GM21390 (cell line): ENCODE measurements around the gene SMARCC2.

Source experiments
- ATAC-seq: cut with Tn5 transposase; IDR thresholded peaks from one replicate; pipeline ENCODE4 v1.9.1; 2021; ENCODE audit not compliant: unreplicated experiment

The SMARCC2 gene

DNA sequence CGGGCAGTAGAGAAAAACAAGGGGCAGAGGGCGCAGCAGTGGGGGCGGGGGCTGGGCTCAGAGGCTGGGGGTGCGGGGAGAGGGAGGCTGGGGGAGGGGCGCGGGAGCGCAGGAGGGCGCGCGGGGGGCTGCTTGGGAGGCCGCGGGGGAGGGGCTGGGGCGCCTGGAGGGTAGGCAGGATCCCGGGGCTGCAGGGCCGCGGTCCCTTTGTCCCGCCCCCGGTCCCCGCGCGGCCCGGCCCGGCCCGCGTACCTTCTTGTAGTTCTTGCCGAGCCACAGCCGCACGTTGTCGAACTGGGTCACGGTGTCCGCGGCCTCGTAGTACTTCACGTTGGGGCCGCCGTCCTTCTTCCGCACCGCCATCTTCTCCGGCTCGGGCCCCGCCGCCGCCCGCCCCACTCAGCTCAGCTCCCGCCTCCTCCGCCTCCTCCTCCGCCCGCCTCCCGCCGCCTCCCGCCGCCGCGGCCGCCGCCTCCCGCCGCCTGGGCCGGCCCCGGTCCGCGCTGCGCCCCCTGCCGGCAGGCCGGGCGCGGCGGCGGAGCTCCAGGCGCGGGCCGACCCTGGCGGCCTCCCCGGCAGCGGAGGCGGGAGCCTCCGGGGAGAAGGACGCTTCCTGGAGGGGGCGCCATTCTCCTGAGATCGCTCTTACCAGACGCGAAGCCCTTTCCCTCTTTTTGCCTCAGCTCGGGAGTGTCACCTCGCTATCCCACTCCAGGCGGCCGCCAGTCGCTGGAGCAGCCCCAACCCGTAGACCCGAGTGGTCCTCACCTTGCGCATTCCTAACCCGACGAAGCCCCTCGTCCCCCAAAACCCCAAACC is at the start of gene SMARCC2:
TSS of gene SMARCC2 (minus strand) at position 385 of the 819 bp plus-strand sequence. CDS start at position 363, 22 bp downstream.
- peak; percentile 71 for ATAC-seq

DNA sequence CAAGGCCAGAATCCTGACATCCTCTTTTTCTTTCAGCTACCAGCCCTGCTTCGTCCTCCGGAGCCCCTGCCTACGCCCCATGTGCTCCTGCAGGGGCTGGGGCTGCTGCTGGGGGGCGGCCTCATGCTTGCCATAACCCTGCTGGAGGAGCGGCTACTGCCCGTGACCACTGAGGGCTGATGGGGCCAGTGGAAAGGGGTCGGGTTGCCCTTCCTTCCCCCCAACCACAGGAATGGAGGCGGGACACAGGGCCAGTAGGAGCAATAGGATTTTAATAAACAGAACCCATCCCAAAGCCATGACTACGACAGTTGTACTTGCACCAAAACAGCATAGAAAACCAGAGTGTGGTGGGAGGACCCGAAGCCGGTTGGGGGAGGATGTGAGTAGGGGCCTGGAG is 48.3 kb upstream of the SMARCC2 start:
- no peak for ATAC-seq

DNA sequence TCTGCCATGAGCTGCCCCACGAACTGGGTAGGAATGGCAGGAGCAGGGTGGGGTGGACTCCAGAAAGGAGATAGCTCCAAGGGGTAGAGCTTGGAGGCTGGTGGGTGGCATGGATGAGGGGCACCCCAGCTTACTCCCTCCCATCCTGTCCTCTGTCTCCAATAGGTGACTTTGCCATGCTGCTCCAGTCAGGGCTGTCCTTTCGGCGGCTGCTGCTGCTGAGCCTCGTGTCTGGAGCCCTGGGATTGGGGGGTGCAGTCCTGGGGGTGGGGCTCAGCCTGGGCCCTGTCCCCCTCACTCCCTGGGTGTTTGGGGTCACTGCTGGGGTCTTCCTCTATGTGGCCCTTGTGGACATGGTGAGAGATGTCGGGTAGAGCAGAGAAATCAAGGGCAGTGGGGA is 47.7 kb upstream of the SMARCC2 start:
- ATAC-seq, result no peak

DNA sequence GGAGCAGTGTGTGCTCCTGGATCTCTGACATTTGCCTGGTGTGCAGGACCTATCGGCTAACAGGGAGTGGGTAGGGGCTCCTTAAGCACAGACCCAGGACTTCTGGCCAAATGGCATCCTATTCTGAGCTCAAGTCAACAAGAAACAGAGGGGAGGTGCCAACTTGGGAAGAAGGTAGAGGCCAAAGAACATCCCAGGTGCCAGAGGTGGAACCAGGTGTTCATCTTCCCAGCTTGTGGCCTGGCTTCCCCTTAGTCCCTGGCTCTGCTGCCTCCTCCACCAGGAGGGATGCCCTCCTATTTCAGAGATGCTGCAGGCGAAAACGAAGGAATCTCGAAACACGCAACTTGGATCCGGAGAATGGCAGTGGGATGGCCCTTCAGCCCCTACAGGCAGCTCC is 46.8 kb upstream of the SMARCC2 start:
- no peak for ATAC-seq

DNA sequence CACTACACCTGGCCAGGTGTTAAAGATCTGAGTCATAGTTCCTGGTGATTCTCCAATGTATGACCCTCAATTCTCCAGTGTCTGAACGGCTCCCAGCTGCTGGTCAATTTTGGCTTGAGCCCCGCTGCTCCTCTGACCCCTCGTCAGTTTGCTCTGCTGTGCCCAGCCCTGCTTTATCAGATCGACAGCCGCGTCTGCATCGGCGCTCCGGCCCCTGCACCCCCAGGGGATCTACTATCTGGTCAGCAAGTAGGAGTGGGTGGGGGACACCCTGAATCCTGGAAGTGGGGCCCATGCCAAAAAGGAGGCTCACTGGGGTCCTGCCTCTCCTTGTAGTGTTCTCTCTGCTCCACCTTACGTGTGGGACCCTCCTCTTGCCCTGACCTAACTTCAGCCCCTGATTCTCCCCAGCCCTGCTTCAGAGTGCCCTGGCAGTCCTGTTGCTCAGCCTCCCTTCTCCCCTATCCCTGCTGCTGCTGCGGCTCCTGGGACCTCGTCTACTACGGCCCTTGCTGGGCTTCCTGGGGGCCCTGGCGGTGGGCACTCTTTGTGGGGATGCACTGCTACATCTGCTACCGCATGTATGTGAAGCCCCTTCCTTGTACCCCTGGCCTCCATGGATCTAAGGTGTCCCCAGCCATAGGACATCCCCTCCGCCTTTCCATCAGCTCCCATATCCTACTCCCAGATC is 45.6 kb upstream of the SMARCC2 start:
- no peak for ATAC-seq

DNA sequence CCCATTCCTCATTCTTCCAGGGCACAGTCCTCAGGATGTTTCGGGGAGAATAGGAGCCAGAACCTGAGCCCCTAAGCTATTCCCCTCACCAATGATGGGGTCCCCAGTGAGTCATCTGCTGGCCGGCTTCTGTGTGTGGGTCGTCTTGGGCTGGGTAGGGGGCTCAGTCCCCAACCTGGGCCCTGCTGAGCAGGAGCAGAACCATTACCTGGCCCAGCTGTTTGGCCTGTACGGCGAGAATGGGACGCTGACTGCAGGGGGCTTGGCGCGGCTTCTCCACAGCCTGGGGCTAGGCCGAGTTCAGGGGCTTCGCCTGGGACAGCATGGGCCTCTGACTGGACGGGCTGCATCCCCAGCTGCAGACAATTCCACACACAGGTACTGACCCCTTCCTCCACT is 41.9 kb upstream of the SMARCC2 start:
- ATAC-seq, result no peak

DNA sequence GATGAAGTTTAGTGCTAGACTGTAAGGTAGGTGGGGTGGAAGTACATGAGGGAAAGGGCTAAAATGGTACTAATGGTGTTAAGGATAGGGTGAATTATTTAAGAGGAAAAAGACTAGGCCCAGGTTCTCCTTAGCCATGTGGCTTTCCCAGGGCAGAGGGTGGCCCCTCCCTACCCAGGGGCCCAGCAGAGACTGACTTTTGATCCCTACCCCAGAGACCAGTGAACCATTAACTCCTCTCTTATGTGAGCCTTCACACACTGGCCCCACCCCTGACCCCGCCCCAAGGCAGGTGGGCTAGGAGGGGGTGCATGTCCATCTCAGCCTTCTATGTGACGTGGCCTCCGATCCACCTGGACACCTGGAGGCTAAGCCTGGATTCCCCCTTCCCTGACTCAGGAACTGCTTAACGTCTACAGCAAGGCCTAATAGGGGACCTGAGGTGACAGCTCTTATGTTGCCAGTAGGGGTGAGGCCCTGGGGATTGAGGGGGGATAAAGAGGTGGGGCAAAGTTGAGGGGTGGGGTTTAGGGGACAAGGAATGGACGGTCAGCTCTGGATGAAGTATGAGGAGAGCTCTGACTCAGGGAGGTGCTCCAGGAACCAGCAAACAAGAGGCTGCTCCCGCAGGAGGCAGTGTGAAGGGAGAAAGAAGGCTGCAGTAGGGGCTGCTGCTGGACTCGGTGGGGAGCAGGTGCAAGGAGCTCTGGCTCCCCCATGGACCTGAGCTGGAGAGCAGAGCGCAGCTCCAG is 41.3 kb upstream of the SMARCC2 start:
- ATAC-seq, result no peak

DNA sequence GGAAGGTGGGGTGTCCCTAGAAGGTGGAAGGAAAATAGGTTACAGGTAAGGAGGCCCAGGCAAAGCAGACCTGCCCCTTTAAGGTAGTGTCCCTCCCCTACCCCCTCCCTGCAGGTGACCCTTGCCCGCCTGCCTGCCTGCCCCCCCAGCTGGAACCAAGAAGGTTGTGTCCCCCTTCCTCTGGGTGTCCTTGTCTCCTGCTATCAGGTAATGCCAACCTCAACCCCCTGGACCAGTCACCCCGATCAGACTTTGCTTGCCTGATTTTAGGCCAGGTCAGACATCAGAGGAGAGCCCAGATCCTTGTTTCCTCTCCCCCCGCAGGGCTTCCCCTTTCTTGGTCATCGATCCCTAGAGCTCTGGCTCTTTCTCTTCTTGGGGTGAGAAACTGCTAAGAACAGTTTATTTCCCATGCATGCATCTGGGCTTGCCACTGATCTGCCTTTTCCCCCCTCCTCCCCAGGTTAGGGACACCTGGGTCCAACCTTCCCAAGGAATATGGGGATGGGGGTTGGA is 40.7 kb upstream of the SMARCC2 start, which contains the start of gene SLC39A5:
TSS of gene SLC39A5 (plus strand) at position 136 of the 516 bp plus-strand sequence. CDS start 1,224 bp downstream, outside the sequence.
- ATAC-seq, result no peak

DNA sequence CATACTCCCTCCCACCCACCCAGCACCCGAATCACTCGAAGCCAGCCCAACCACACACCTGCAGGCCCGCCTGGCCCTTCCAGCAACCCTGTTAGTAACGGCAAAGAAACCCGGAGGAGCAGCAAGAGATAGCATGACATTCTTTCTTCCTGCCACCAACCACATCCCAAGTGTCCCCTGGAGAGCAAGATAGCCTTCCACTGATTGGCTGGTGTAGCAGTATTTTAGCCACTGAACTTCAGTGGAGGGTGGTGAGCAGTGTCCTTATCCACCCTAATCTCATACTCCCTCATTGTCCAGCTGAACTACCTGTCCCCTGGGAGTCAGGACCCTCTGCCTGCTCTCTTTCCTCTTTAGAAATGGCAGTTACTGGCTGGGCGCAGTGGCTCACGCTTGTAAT is 39.8 kb upstream of the SMARCC2 start:
- ATAC-seq, result no peak

DNA sequence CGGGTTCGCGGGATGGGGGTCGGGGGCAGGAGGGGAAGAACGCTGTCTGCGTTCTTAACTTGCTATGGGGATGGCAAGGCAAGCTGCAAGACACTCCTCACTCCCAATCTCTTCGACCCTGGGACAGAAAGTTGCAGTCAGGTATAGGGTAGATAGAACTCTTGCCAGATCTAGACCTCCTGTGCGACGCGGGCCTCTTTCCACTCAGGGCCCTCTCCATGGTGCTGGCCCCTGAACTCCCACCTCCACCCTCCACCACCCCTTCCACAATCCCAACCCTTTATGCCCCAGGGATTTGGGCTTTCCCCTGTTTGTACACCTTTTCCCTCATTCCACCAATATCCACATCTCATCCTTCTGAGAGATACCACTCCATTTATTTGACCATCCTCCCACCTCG is 35.7 kb upstream of the SMARCC2 start:
- ATAC-seq, result no peak

DNA sequence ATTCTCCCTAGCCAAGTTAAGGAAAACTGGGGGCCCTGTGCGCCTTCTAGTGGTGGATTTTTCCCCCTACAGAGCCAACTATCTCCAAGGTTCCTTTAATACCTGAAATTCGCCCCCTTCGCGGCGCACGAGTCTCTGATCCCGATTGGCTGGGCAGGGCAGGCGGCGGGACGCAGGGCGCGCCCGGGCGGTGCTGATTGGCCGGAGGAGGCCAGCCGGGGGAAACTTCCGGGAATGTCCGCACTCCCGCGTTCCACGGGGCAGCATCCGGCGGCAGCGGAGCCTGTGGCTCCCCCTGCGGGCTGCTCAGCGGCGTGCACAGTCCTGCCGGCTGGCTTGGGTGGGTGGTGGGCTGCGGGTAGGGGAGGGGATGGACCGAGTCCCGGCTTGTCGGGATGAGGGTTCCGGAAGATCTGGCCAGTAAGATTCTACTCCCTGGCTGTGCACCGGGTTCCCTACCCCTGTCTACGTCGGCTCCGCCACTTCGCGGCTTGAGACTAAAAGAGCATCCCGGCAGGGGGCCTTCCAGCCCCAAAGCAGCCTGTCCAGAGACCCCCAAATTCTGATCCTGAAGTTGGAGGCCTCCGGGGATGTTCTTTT is 34.9 kb upstream of the SMARCC2 start, which contains the start of gene NABP2:
TSS of gene NABP2 (plus strand) at position 241 of the 600 bp plus-strand sequence. CDS start 515 bp downstream, outside the sequence.
- peak; percentile 65 for ATAC-seq

DNA sequence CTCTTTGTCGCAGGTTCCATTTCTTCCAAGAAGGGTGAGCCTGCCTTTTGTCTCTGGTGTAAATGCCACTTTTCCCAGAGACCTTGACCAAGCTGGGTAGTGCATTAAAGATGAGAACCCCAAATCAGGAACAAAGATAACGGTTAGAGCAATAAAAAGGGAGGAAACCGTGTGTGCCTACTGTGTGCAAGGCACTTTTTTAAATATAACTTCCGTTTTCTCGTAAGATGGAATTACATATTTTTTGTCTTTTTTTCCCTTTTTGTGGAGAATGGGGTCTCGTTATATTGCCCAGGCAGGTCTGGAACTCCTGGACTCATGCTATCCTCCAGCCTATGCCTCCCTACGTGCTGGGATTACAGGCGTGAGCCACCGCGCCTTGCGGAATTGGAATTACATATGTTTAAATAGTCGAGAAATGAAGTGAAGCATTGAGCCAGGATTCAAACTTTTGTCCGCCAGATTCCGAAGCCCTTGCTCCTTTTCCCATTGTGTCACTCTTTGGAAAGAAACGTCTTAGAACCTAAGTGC is 34.4 kb upstream of the SMARCC2 start:
- no peak for ATAC-seq

DNA sequence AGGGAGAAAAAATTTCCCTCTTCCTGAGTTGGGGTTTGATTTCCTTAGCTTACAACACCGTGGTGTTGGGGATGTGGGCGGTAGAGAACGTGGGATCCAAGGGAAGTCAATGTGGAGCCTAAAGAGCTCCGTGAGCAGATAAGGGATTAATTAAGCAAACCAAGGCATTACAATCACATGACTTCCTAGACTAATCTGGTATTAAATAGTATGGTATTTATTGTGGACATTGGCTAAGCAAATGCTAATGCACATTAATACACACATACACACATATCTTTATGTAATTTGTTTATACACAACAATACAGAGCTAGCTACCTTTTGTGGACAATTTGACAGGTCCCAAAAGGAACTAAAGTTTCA is 33.2 kb upstream of the SMARCC2 start:
- ATAC-seq, result no peak

DNA sequence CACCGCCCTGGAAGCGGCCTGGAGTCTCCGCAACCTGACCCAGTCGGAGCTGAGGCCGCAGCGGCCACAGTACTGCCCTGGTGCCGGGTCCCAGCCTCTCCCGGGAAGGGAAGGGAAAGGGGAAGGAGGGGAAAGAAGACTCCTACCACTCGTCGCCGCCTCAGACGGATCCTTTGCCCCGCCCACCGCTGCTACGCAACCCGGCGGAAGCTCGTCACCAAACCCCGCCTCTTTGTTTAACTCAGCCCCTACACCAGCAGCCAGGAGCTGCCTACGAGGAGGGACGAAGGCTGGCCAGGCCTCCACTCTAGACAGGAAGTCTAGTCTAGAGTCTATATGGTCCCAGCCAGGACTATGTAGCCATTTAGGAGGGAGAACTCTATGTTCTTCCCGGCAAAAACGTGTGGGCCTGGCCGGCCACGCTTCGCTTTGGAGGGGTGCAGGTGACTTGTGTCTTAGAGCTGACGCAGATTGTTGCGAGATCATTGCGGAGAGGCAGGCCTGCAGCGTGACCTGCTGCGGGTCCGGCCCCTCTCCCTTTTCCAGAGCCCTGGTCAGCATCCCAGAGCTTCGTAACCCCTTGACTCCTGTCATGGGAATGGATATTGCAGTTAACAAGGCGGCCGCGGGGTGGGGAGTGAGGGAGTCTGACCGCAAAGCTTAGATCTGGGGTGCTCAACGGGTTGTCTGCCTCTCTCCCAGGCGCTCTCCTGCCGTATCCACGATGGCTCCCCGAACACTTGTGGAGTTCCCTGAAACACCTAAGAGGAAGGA is 32.7 kb upstream of the SMARCC2 start, which contains the start of gene RNF41:
TSS of gene RNF41 (minus strand) at position 166 of the 774 bp plus-strand sequence. CDS start 7,875 bp downstream, outside the sequence.
- ATAC-seq, result peak; percentile 80

DNA sequence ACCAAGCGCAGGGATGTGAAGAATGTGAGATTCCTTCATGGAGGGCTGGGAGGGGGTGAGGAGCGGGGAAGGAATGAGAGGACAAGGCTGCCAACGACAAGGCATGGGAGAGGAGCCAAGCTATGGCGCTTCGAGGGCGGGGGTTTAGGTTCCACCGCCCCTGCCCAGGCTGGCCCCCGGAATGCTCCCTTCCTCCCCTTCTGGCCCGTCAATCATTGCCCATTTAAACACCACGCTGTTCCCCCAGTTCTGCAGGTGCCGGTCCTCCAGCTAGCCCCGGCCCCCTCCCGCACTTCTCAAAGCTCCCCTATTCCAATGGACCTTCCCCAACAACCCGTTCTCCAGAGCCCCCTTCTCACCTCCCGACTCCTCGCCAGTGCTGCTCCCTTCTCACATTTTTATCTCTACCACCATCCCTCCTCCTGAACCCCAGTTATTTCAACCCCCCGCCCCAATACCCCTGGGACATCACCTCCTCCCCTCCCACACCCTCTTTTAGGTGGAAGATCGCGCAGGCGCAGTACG is 32.0 kb upstream of the SMARCC2 start:
- peak; percentile 3 for ATAC-seq

DNA sequence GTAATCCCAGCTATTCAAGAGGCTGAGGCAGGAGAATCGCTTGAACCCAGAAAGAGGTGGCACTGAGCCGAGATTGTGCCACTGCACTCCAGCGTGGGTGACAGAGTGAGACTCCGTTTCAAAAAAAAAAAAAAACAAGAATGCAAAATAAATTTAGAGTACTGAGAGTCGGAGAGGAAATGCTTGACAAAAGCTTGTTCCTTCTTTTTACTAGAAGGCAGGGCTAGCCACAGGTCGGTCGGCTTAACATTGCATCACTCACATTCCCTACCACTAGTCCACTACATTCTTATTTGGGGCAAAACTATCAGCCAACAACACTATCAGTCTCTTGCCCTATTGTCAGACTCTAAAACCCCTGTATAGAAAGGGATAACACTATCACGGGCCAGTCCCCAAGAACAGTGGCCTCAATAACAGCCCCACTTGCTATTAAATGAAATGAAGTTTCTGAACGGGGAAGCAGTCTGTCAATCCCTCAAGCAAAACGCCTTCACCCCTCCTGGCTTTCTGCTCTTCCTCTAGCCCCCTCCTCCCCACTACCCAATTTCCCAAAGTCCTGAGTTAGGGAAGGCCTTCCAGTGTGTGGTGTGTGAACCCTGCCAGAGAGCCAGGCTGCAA is 31.4 kb upstream of the SMARCC2 start:
- ATAC-seq, result no peak

DNA sequence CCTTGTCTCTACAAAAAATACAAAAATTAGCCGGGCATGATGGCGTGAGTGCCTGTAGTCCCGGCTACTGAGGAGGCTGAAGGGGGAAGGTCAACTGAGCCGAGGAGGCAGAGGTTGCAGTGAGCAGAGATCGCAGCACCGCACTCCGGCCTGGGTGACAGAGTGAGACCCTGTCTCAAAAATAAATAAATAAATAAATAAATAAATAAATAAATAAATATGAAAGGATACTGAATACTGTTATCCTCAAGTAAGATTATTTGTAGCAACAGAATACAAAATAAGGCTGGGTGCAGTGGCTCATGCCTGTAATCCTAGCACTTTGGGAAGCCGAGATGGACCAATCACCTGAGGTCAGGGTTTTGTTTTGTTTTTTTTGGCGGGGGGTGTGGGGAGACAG is 30.6 kb upstream of the SMARCC2 start:
- ATAC-seq, result no peak

DNA sequence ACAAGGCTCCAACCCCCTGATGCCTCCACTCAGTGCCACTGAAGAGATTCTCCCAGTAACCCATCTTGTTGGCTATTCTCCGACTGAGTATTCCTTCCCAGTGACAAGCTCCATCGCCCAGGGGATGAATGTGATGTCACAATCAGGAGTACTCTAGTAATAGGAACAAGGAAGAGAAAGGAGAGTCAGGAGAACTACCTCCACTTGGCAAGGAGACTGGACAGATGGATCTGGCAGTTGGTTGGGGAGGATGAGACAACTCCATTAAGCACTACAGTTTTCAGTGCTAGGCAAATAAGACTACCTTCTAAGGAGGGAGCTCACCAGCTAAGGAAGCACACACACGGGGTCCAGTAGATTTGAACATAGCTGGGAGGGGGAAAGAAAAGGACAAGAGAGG is 27.2 kb upstream of the SMARCC2 start:
- ATAC-seq, result no peak

DNA sequence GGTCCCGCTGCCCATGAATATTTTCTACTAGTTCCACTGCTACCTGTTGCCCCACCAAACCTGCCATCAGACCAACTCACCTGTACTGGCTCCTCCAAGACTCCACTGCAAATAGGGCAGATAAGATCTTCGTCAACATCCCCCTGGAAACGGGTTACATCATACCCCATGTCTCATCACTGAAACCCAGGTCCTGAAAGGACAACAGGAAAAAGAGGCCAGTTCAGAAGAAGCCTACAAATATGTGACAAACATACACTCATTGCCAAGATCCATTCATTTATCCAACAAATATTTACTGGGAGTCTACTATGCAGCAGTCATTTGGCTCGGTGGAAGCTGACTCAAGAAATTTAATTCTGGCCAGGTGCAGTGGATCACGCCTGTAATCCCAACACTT is 24.6 kb upstream of the SMARCC2 start:
- no peak for ATAC-seq
